ENCODE measurements around the gene MICAL3.
A peak's percentile ranks its signal among the peaks of the same experiment; 100 is the strongest.
"Not testable (repeated sequence)": the region's sequence is repeated elsewhere in the genome, so short reads cannot be mapped to it uniquely, and the experiment has no call there.

MICAL3 gene

DNA sequence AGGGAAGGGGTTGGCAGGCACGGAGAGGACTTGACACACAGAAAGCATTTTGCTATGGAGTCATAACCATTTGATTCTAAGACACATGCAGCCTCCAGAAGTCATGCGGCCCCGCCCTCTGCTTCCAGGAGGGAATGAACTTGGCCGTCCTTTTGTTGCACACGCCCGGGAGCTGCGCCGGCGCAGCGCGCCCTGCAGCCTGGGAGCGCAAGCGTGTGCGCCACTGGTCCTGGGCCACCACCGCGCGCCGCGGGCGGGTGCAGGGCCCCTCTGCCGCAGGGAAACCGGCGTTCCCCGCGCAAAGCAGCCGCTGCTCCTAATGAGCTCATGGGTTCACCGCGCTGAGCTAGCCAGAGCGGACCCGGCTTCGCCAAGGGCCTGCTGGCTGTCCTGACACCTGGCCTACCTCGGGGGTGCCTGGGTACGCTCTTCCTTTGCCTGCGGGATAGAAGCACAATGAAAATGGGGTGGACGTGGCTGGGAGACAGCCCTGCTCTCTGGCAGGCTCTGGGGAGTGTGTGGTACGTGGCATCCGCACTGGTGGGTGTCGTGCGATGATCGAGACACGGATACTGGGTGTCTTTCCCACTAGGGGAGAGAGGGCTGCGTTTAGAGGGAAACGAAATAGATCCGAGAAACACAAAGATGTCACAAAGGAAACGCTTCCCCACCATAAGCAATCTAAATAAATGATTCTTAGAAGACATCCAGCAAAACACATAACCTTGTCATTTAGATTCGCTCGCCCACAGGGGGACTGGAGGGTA, 669 bp downstream of the MICAL3 start:
- no peak overlapping the region for H3K27ac ChIP-seq (ENCODE audit: low read length)

DNA sequence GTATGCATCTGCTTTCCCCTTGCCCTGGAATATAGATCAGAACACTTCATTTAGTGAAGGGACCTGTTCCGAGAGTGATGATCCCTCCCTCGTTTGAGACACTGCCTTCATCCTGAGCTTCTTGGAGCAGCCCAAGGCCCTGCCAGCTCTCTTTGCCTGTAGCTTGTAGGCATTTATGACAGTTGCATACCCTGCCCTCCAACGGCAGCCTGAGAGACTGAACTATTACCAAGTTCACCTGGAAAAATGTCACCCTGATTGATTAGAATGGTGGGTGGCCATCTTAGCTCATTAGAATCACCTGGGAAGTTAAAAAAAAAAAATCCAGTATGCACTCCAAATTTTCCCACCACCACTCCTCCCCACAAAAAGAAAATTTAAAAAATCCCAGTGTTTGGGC, 1.5 kb downstream of the MICAL3 start:
- peak overlapping the region; percentile 91; the same call in 1 of the 2 replicates for H3K4me2 ChIP-seq (ENCODE audit: low read depth, low read length)
- no peaks in the 10 kb centered on the region for H3K9me3 ChIP-seq (replicated peaks; ENCODE audit: insufficient read depth, low read length)
- no peaks in the 10 kb centered on the region; the same call in 1 of the 2 replicates for H3K79me2 ChIP-seq (ENCODE audit: low read length)
- H2AFZ ChIP-seq (ENCODE audit: low read length), result 0 out of 2 replicates have a peak overlapping the region, but pooled peaks have one; percentile 76
- DNase-seq, result no peak
- peak overlapping the region; percentile 59; the same call in 1 of the 2 replicates for H3K9ac ChIP-seq (ENCODE audit: low read length)
- H3K4me1 ChIP-seq (ENCODE audit: low read length), result peaks cover 14% of the 10 kb centered on the region
- H3K4me3 ChIP-seq (ENCODE audit: low read length), result peak overlapping the region; percentile 80
- no peaks in the 10 kb centered on the region for H3K27me3 ChIP-seq (replicated peaks; ENCODE audit: insufficient read depth, low read length)
- H4K20me1 ChIP-seq (ENCODE audit: insufficient read depth, low read length), result no peaks in the 10 kb centered on the region
- TF ChIP-seq EZH2phosphoT487 (IDR thresholded peaks at IDR 0.05; ENCODE audit: low read length), result no peak
- TF ChIP-seq EZH2 (optimal IDR thresholded peaks at IDR 0.05; ENCODE audit: low read depth, low read length), result no peak
- TF ChIP-seq, protein P1, sequence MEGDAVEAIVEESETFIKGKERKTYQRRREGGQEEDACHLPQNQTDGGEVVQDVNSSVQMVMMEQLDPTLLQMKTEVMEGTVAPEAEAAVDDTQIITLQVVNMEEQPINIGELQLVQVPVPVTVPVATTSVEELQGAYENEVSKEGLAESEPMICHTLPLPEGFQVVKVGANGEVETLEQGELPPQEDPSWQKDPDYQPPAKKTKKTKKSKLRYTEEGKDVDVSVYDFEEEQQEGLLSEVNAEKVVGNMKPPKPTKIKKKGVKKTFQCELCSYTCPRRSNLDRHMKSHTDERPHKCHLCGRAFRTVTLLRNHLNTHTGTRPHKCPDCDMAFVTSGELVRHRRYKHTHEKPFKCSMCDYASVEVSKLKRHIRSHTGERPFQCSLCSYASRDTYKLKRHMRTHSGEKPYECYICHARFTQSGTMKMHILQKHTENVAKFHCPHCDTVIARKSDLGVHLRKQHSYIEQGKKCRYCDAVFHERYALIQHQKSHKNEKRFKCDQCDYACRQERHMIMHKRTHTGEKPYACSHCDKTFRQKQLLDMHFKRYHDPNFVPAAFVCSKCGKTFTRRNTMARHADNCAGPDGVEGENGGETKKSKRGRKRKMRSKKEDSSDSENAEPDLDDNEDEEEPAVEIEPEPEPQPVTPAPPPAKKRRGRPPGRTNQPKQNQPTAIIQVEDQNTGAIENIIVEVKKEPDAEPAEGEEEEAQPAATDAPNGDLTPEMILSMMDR (IDR thresholded peaks at IDR 0.05; ENCODE audit: low read length), result no peak
- 0 out of 2 replicates have a peak, but pooled peaks cover 3% of the 10 kb centered on the region for H3F3A ChIP-seq (ENCODE audit: insufficient read depth, low read length)
- H3K27ac ChIP-seq (ENCODE audit: low read length), result no peak overlapping the region
- H3K36me3 ChIP-seq (replicated peaks; ENCODE audit: insufficient read depth, low read length), result no peaks in the 10 kb centered on the region
- no peaks in the 10 kb centered on the region for H3K9me2 ChIP-seq (replicated peaks; ENCODE audit: insufficient read depth, low read length)

More for the DNA sequence above, 669 bp downstream of the MICAL3 start:
- no peaks in the 10 kb centered on the region for H3K9me3 ChIP-seq (replicated peaks; ENCODE audit: insufficient read depth, low read length)
- peak overlapping the region; percentile 91 for H3K4me2 ChIP-seq (ENCODE audit: low read depth, low read length)
- H3K9me2 ChIP-seq (replicated peaks; ENCODE audit: insufficient read depth, low read length), result no peaks in the 10 kb centered on the region
- TF ChIP-seq, protein P1 (IDR thresholded peaks at IDR 0.05; ENCODE audit: low read length), result no peak
- TF ChIP-seq EZH2 (optimal IDR thresholded peaks at IDR 0.05; ENCODE audit: low read depth, low read length) (no peak), EZH2phosphoT487 (IDR thresholded peaks at IDR 0.05; ENCODE audit: low read length) (no peak)
- peak overlapping the region; percentile 80 for H3K4me3 ChIP-seq (ENCODE audit: low read length)
- no peaks in the 10 kb centered on the region for H3K27me3 ChIP-seq (replicated peaks; ENCODE audit: insufficient read depth, low read length)
- H3K4me1 ChIP-seq (ENCODE audit: low read length), result peaks cover 20% of the 10 kb centered on the region
- H2AFZ ChIP-seq (ENCODE audit: low read length), result peak overlapping the region; percentile 76
- H3F3A ChIP-seq (ENCODE audit: insufficient read depth, low read length), result peaks cover 3% of the 10 kb centered on the region; the same call in 1 of the 2 replicates
- H3K79me2 ChIP-seq (ENCODE audit: low read length), result no peaks in the 10 kb centered on the region; the same call in 1 of the 2 replicates
- H3K9ac ChIP-seq (ENCODE audit: low read length), result peak overlapping the region; percentile 59; the same call in 1 of the 2 replicates
- H3K36me3 ChIP-seq (replicated peaks; ENCODE audit: insufficient read depth, low read length), result no peaks in the 10 kb centered on the region
- DNase-seq, result peak; percentile 58
- H4K20me1 ChIP-seq (ENCODE audit: insufficient read depth, low read length), result no peaks in the 10 kb centered on the region

DNA sequence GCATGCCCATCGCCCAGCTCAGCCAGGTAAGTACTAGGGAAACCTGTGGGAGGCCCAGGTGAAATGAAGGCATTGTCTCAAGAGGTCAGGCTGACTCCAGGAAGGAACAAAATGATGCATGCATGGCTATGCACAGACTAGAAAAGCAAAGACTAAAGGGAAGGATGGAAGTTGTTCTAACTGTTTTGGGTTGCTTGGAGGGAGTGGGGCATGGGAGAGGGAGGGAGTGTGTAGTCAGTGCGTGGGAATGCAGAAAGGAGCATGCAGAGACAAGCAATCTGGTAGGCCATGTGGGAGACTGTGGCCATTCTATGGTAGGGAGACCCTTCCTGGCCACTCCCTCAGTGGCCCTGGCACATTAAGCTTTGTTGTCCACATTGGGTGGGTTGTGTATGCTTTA, 2.9 kb downstream of the MICAL3 start:
- Histone ChIP-seq H3F3A (ENCODE audit: insufficient read depth, low read length) (0 out of 2 replicates have a peak, but pooled peaks cover 3% of the 10 kb centered on the region), H3K4me1 (ENCODE audit: low read length) (peaks cover 14% of the 10 kb centered on the region), H3K27ac (ENCODE audit: low read length) (no peak overlapping the region), H3K27me3 (replicated peaks; ENCODE audit: insufficient read depth, low read length) (no peaks in the 10 kb centered on the region), H3K79me2 (ENCODE audit: low read length) (no peaks in the 10 kb centered on the region; the same call in 1 of the 2 replicates), H3K36me3 (replicated peaks; ENCODE audit: insufficient read depth, low read length) (no peaks in the 10 kb centered on the region), H4K20me1 (ENCODE audit: insufficient read depth, low read length) (no peaks in the 10 kb centered on the region), H3K4me3 (ENCODE audit: low read length) (no peak overlapping the region), H2AFZ (ENCODE audit: low read length) (no peak overlapping the region), H3K9me2 (replicated peaks; ENCODE audit: insufficient read depth, low read length) (no peaks in the 10 kb centered on the region), H3K9me3 (replicated peaks; ENCODE audit: insufficient read depth, low read length) (no peaks in the 10 kb centered on the region), H3K9ac (ENCODE audit: low read length) (no peak overlapping the region), H3K4me2 (ENCODE audit: low read depth, low read length) (no peak overlapping the region)
- no peak for DNase-seq
- TF ChIP-seq EZH2 (optimal IDR thresholded peaks at IDR 0.05; ENCODE audit: low read depth, low read length) (no peak), EZH2phosphoT487 (IDR thresholded peaks at IDR 0.05; ENCODE audit: low read length) (no peak)
- TF ChIP-seq, protein P1 (IDR thresholded peaks at IDR 0.05; ENCODE audit: low read length), result no peak

DNA sequence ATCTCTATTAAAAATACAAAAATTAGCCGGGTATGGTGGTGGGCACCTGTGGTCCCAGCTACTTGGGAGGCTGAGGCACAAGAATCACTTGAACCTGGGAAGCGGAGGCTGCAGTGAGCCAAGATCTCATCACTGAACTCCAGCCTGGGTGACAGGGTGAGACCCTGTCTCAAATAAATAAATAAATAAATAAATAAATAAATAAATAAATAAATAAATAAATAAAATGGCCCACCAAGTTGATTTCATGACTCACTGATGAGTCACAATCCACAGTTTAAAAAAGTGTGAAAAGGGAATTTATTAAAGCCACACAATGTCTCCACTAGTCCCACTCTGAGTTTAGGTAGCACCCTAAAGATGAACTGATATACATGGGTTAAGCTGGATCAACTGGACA, 3.6 kb downstream of the MICAL3 start:
- H3K36me3 ChIP-seq (replicated peaks; ENCODE audit: insufficient read depth, low read length); H3K9me2 ChIP-seq (replicated peaks; ENCODE audit: insufficient read depth, low read length); H3K4me2 ChIP-seq (ENCODE audit: low read depth, low read length); H2AFZ ChIP-seq (ENCODE audit: low read length); DNase-seq; H3K79me2 ChIP-seq (ENCODE audit: low read length); H3K9me3 ChIP-seq (replicated peaks; ENCODE audit: insufficient read depth, low read length); H4K20me1 ChIP-seq (ENCODE audit: insufficient read depth, low read length); H3K27me3 ChIP-seq (replicated peaks; ENCODE audit: insufficient read depth, low read length); H3K4me3 ChIP-seq (ENCODE audit: low read length); H3F3A ChIP-seq (ENCODE audit: insufficient read depth, low read length); H3K27ac ChIP-seq (ENCODE audit: low read length); H3K9ac ChIP-seq (ENCODE audit: low read length): not testable (repeated sequence)
- H3K4me1 ChIP-seq (ENCODE audit: low read length), result peaks cover 14% of the 10 kb centered on the region

All from MM.1S (cell line).